Tibial nerve (tissue), 4 donors: ENCODE results near the gene DDX10.
"Not testable (repeated sequence)": the region's sequence is repeated elsewhere in the genome, so short reads cannot be mapped to it uniquely, and the experiment has no call there.

Source experiments
- EP300 ChIP-seq, 2 donors: sonication (generic); formaldehyde crosslinking; IDR thresholded peaks; one replicate each; pipeline ENCODE4 v1.6.1; 2017; ENCODE audit warnings: antibody characterized with exemption in 2 of 2, mild to moderate bottlenecking in 1 of 2
- POLR2A ChIP-seq, 2 donors: fragments of 450-650 bp; IDR thresholded peaks; one replicate each; pipeline ENCODE4 v1.6.1; 2017; ENCODE audit warnings: antibody characterized with exemption in 2 of 2, mild to moderate bottlenecking in 2 of 2, moderate library complexity in 2 of 2
- TF ChIP-seq, protein P1 (sequence below), 5 experiments: fragments of 200-600 bp in 3 of 5; fragments of 450-650 bp in 2 of 5; sonication (generic) in 3 of 5; IDR thresholded peaks; one replicate each; pipeline ENCODE4 v1.5.1; 2016 to 2019; ENCODE audit warnings: antibody characterized with exemption in 5 of 5, mild to moderate bottlenecking in 3 of 5, moderate library complexity in 2 of 5

- TF ChIP-seq, protein P1, sequence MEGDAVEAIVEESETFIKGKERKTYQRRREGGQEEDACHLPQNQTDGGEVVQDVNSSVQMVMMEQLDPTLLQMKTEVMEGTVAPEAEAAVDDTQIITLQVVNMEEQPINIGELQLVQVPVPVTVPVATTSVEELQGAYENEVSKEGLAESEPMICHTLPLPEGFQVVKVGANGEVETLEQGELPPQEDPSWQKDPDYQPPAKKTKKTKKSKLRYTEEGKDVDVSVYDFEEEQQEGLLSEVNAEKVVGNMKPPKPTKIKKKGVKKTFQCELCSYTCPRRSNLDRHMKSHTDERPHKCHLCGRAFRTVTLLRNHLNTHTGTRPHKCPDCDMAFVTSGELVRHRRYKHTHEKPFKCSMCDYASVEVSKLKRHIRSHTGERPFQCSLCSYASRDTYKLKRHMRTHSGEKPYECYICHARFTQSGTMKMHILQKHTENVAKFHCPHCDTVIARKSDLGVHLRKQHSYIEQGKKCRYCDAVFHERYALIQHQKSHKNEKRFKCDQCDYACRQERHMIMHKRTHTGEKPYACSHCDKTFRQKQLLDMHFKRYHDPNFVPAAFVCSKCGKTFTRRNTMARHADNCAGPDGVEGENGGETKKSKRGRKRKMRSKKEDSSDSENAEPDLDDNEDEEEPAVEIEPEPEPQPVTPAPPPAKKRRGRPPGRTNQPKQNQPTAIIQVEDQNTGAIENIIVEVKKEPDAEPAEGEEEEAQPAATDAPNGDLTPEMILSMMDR (IDR thresholded peaks at IDR 0.05) = not testable (repeated sequence)
- not testable (repeated sequence) for TF ChIP-seq POLR2A, EP300 (IDR thresholded peaks at IDR 0.05)
Observed at GRCh38 chr11:108823960-108824359, 159.1 kb downstream of the DDX10 start.
